Renal pelvis (tissue), 12 donors: ENCODE results near the gene TMEM106A. TPM values are rescaled to one million over a fixed set of nuclear protein-coding genes. Genes with fewer than 3 reads are reported as not detected.
A peak's percentile ranks its signal among the peaks of the same experiment; 100 is the strongest.
"Not testable (repeated sequence)": the region's sequence is repeated elsewhere in the genome, so short reads cannot be mapped to it uniquely, and the experiment has no call there.

Experiments used
- DNase-seq: peaks from one replicate; pipeline ENCODE4 v3.0.0-alpha.2; 2013
- long read RNA-seq, 16 experiments: transcript quantifications; one replicate each; lab custom pipeline, GENCODE V29; 2026
- polyA plus RNA-seq, 3 donors: library from polyadenylated mRNA; unstranded; fragments of 120-200 nt; gene quantifications; one replicate each; pipeline ENCODE4 v1.2.1, GENCODE V29; 2013; ENCODE audit not compliant: insufficient read length in 3 of 3

TMEM106A gene
- 10 to 100 TPM; 14.1 to 28.5 (median 27.5) TPM for polyA plus RNA-seq
- long read RNA-seq, donor 1, partial matches to known transcripts: 0 of 7 reads
- long read RNA-seq, donor 1, other reads (novel, unspliced or antisense): 0 of 7 reads
- long read RNA-seq, donor 2: 0 reads
- long read RNA-seq, donor 3: 0 reads
- long read RNA-seq, donor 4: 0 reads
- long read RNA-seq, donor 5, partial matches to known transcripts: 0 of 1 reads
- long read RNA-seq, donor 5, other reads (novel, unspliced or antisense): 0 of 1 reads
- long read RNA-seq, donor 6: 0 reads
- long read RNA-seq, donor 7, transcript TMEM106A-208 (9 exons, 3,266 nt): major isoform, 5 of 7 reads
- long read RNA-seq, donor 7, partial matches to known transcripts: 0 of 7 reads
- long read RNA-seq, donor 7, other reads (novel, unspliced or antisense): 0 of 7 reads
- long read RNA-seq, donor 8: 0 reads
- long read RNA-seq, donor 9, partial matches to known transcripts: 0 of 2 reads
- long read RNA-seq, donor 9, other reads (novel, unspliced or antisense): 0 of 2 reads
- long read RNA-seq, donor 10, partial matches to known transcripts: 0 of 5 reads
- long read RNA-seq, donor 10, other reads (novel, unspliced or antisense): 0 of 5 reads
- long read RNA-seq, donor 11, partial matches to known transcripts: 0 of 3 reads
- long read RNA-seq, donor 11, other reads (novel, unspliced or antisense): 0 of 3 reads
- long read RNA-seq, donor 12, partial matches to known transcripts: 0 of 3 reads
- long read RNA-seq, donor 12, other reads (novel, unspliced or antisense): 0 of 3 reads
- long read RNA-seq, donor 13, partial matches to known transcripts: 0 of 2 reads
- long read RNA-seq, donor 13, other reads (novel, unspliced or antisense): 0 of 2 reads
- long read RNA-seq, donor 14: 0 reads
- long read RNA-seq, donor 15: 0 reads
- long read RNA-seq, donor 16, partial matches to known transcripts: 0 of 2 reads
- long read RNA-seq, donor 16, other reads (novel, unspliced or antisense): 0 of 2 reads

GRCh38 chr17:43211480-43212402 is at the start of gene TMEM106A:
Gene TMEM106A (plus strand): TSS chr17:43211875. CDS start chr17:43213042, 1,167 bp downstream.
- DNase-seq: peak; percentile 78

GRCh38 chr17:43165971-43166370 is 45.7 kb upstream of the TMEM106A start:
- not testable (repeated sequence) for DNase-seq

- peak; percentile 7 for DNase-seq
Measured at GRCh38 chr17:43169561-43170139, 42.0 kb upstream of the TMEM106A start.

- peak; percentile 97 for DNase-seq
Measured at GRCh38 chr17:43170140-43170765, 41.4 kb upstream of the TMEM106A start.

GRCh38 chr17:43170766-43171585 is 40.7 kb upstream of the TMEM106A start, which contains the start of gene NBR1:
Gene NBR1 (plus strand): TSS chr17:43171214. CDS start chr17:43175800, 4,586 bp downstream.
- peak; percentile 99 for DNase-seq

GRCh38 chr17:43171586-43172487 is 39.8 kb upstream of the TMEM106A start:
- DNase-seq: peak; percentile 83

GRCh38 chr17:43175213-43176118 is 36.2 kb upstream of the TMEM106A start:
- no peak for DNase-seq

- no peak for DNase-seq
Measured at GRCh38 chr17:43176119-43176570, 35.5 kb upstream of the TMEM106A start.

GRCh38 chr17:43183921-43184320 is 27.8 kb upstream of the TMEM106A start:
- DNase-seq: no peak

- DNase-seq: not testable (repeated sequence)
Measured at GRCh38 chr17:43186656-43187055, 25.0 kb upstream of the TMEM106A start.

- DNase-seq: no peak
Measured at GRCh38 chr17:43193251-43193650, 18.4 kb upstream of the TMEM106A start.

- no peak for DNase-seq
Measured at GRCh38 chr17:43199633-43200032, 12.0 kb upstream of the TMEM106A start.

GRCh38 chr17:43200127-43200526 is 11.5 kb upstream of the TMEM106A start:
- DNase-seq: no peak

- not testable (repeated sequence) for DNase-seq
Measured at GRCh38 chr17:43203013-43203412, 8.7 kb upstream of the TMEM106A start.

GRCh38 chr17:43210576-43210975 is 1.1 kb upstream of the TMEM106A start:
- no peak for DNase-seq

- DNase-seq: no peak
Measured at GRCh38 chr17:43211123-43211479, 574 bp upstream of the TMEM106A start.
